Keratinocyte (primary cell): ENCODE results near the gene SMAD7. TPM values are rescaled to one million over a fixed set of nuclear protein-coding genes. Genes with fewer than 3 reads are reported as not detected.
A peak's percentile ranks its signal among the peaks of the same experiment; 100 is the strongest.

ENCODE experiments used
- DNase-seq: peaks from one replicate; pipeline ENCODE4 v3.0.0-alpha.2; 2011; ENCODE audit warnings: low read depth, missing footprints, low spot score
- FAIRE-seq: peaks from 2 replicates; lab custom pipeline; 2011; peaks lifted over from hg19 to GRCh38; lab: Jason Lieb, UNC
- H2AFZ ChIP-seq: 2 replicates; pipeline ENCODE4 v1.6.0; 2012; ENCODE audit warnings: low read length, control low read depth, inconsistent platforms; ENCODE audit not compliant: control insufficient read depth
- H3K27ac ChIP-seq: 2 replicates; pipeline ENCODE4 v1.5.1; 2011; ENCODE audit warnings: low read length; ENCODE audit not compliant: control insufficient read depth, insufficient read depth
- H3K27me3 ChIP-seq: 3 replicates; pipeline ENCODE4 v1.6.0; 2011; ENCODE audit warnings: low read length; ENCODE audit not compliant: control insufficient read depth, insufficient read depth; ENCODE audit errors: extremely low read depth
- H3K36me3 ChIP-seq, 2 experiments: 2 replicates in 1 of 2; 3 replicates in 1 of 2; pipeline ENCODE4 v1.5.1; 2011; ENCODE audit warnings: low read length in 2 of 2, mild to moderate bottlenecking in 1 of 2; ENCODE audit not compliant: control insufficient read depth in 2 of 2, insufficient read depth in 2 of 2; ENCODE audit errors: extremely low read depth in 1 of 2
- H3K4me1 ChIP-seq: 3 replicates; pipeline ENCODE4 v1.5.1; 2011; ENCODE audit warnings: low read length; ENCODE audit not compliant: control insufficient read depth, insufficient read depth; ENCODE audit errors: extremely low read depth
- H3K4me2 ChIP-seq: 3 replicates; pipeline ENCODE4 v1.6.0; 2011; ENCODE audit warnings: low read depth, low read length; ENCODE audit not compliant: control insufficient read depth, insufficient read depth; ENCODE audit errors: extremely low read depth
- H3K4me3 ChIP-seq, 3 experiments: fragments of 200-600 bp in 1 of 3; sonication (generic) in 1 of 3; 2 replicates in 2 of 3; 3 replicates in 1 of 3; pipeline ENCODE4 v1.5.1; 2011 to 2016; ENCODE audit warnings: low read length in 3 of 3, mild to moderate bottlenecking in 3 of 3, control low read depth in 2 of 3, inconsistent platforms in 1 of 3, low read depth in 1 of 3, mixed read lengths in 1 of 3, mixed run types in 1 of 3, moderate library complexity in 1 of 3; ENCODE audit not compliant: control insufficient read depth in 2 of 3, insufficient read depth in 2 of 3; ENCODE audit errors: extremely low read depth in 1 of 3
- H3K79me2 ChIP-seq: 2 replicates; pipeline ENCODE4 v1.6.0; 2012; ENCODE audit warnings: low read length; ENCODE audit not compliant: control insufficient read depth, insufficient read depth
- H3K9ac ChIP-seq: 3 replicates; pipeline ENCODE4 v1.6.0; 2011; ENCODE audit warnings: low read length; ENCODE audit not compliant: control insufficient read depth, insufficient read depth; ENCODE audit errors: extremely low read depth
- H3K9me1 ChIP-seq: 3 replicates; pipeline ENCODE4 v1.6.0; 2011; ENCODE audit warnings: low read length; ENCODE audit not compliant: control insufficient read depth, insufficient read depth; ENCODE audit errors: extremely low read depth
- H3K9me3 ChIP-seq: 2 replicates; pipeline ENCODE4 v1.5.1; 2012; ENCODE audit warnings: low read depth, low read length; ENCODE audit not compliant: control insufficient read depth
- H4K20me1 ChIP-seq: 3 replicates; pipeline ENCODE4 v1.6.0; 2011; ENCODE audit warnings: low read length; ENCODE audit not compliant: control insufficient read depth, insufficient read depth; ENCODE audit errors: extremely low read depth
- EZH2 ChIP-seq: IDR thresholded peaks from one replicate; pipeline ENCODE4 v1.6.1; 2012; ENCODE audit warnings: inconsistent platforms, mild to moderate bottlenecking, low read length, moderate library complexity
- dilution Hi-C: fragments of 300-500 bp; cut with MboI; formaldehyde crosslinking; loops from one replicate; pipeline ENCODE4 v1.7.0; 2020; ENCODE audit warnings: low sequenced_read_pairs; ENCODE audit not compliant: extremely low pct_ligation_motif_present
- polyA plus RNA-seq, 5 experiments: library from polyadenylated mRNA; depleted of rRNA in 3 of 5; stranded (reverse) in 3 of 5; stranded (forward) in 1 of 5; unstranded in 1 of 5; fragments of >200 nt; gene quantifications; 1 replicate in 1 of 5; 2 replicates in 3 of 5; 3 replicates in 1 of 5; pipeline versions ENCODE4 v1.2.1 to v1.2.3, GENCODE V29; 2011 to 2012; ENCODE audit warnings: missing spikeins in 2 of 5, low read depth in 1 of 5, low replicate concordance in 1 of 5
- TF ChIP-seq, protein P1 (sequence below), 3 experiments: IDR thresholded peaks in 1 of 3; conservative IDR thresholded peaks in 1 of 3; optimal IDR thresholded peaks in 1 of 3; 2 replicates in 2 of 3; 3 replicates in 1 of 3; pipeline versions ENCODE3 to v1.5.1; 2011; ENCODE audit warnings: low read length in 3 of 3, mild to moderate bottlenecking in 3 of 3, moderate library complexity in 2 of 3, control low read depth in 1 of 3, inconsistent platforms in 1 of 3; ENCODE audit not compliant: insufficient read depth in 2 of 3; ENCODE audit errors: extremely low read depth in 1 of 3

The SMAD7 gene
- polyA plus RNA-seq, 1 donor (not counting 4 experiments of a cell fraction or from before 2014, with no cell fraction given) = 9.5 TPM

DNA sequence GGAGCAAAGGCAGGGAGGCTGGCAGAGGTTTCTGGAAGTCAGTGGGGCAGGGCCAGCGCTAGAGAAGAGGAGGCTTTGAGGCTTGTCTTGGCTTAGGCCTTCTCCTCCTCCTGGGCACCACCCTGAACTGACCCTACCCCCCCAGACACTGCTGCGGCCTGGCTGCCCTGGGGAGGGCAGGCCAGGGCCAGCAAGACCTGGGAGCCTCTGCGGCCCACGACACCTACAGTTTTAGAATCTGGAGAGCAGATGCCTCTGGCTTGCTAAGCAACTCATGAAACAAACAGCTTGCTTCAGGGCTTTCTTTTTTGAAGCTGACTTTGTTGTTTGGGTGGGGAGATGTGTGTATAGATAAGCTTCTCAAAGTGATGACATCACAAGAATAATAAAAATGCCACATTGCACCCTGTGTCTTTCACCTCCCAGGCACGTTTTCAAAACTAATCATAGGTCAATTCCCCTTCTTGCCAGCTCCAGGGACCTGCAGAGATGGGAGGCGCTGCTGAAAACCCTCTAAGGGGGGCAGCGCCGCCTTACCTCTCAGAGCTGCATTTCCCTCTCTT is 46.2 kb upstream of the SMAD7 start:
- H3K27ac ChIP-seq = peak overlapping the region; percentile 83
- no peaks in the 10 kb centered on the region for H3K79me2 ChIP-seq
- H3K9me1 ChIP-seq = no peaks in the 10 kb centered on the region
- TF ChIP-seq EZH2 = no peak
- TF ChIP-seq, protein P1, sequence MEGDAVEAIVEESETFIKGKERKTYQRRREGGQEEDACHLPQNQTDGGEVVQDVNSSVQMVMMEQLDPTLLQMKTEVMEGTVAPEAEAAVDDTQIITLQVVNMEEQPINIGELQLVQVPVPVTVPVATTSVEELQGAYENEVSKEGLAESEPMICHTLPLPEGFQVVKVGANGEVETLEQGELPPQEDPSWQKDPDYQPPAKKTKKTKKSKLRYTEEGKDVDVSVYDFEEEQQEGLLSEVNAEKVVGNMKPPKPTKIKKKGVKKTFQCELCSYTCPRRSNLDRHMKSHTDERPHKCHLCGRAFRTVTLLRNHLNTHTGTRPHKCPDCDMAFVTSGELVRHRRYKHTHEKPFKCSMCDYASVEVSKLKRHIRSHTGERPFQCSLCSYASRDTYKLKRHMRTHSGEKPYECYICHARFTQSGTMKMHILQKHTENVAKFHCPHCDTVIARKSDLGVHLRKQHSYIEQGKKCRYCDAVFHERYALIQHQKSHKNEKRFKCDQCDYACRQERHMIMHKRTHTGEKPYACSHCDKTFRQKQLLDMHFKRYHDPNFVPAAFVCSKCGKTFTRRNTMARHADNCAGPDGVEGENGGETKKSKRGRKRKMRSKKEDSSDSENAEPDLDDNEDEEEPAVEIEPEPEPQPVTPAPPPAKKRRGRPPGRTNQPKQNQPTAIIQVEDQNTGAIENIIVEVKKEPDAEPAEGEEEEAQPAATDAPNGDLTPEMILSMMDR (optimal IDR thresholded peaks at IDR 0.05 in 1 of 3, IDR thresholded peaks at IDR 0.05 in 1 of 3, conservative IDR thresholded peaks at IDR 0.05 in 1 of 3; ENCODE audit: extremely low read depth in 1 of 3, insufficient read depth in 2 of 3, low read length in 3 of 3) = no peak
- peak; percentile 61 for FAIRE-seq
- no peaks in the 10 kb centered on the region for H3K9me3 ChIP-seq
- no peak for DNase-seq
- no peaks in the 10 kb centered on the region for H4K20me1 ChIP-seq
- no peaks in the 10 kb centered on the region for H3K27me3 ChIP-seq
- peak overlapping the region; percentile 73 for H3K4me2 ChIP-seq
- H3K36me3 ChIP-seq = no peaks in the 10 kb centered on the region
- dilution Hi-C loops = no loop called here
- H3K4me3 ChIP-seq = no peak overlapping the region
- peak overlapping the region; percentile 23 for H2AFZ ChIP-seq
- peaks cover 37% of the 10 kb centered on the region for H3K4me1 ChIP-seq
- peak overlapping the region; percentile 73 for H3K9ac ChIP-seq

DNA sequence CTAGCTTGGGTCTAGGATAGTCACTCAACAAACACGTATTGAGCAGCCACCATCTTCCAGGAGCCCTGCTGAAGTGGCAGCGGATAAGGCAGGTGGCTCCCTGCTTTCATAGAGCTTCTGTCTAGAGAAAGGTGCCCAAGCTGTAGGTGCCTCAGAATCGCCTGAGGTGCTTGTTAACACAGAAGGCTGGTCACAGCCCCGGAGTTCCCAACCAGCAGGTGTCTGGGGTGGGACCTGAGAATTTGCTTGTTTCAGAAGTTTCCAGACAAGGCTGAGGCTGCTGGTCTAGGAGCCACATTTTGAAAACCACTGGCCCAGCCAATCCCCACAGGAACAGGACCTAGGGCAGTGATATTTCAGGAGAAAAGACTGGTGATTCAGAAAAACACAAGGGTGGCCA is 45.3 kb upstream of the SMAD7 start:
- dilution Hi-C loops = no loop called here
- H3K4me1 ChIP-seq = peaks cover 39% of the 10 kb centered on the region
- no peak overlapping the region for H3K27ac ChIP-seq

More for the DNA sequence above, 45.3 kb upstream of the SMAD7 start:
- Histone ChIP-seq H3K9ac (no peak overlapping the region), H2AFZ (no peak overlapping the region), H3K36me3 (no peaks in the 10 kb centered on the region), H3K79me2 (no peaks in the 10 kb centered on the region), H3K9me1 (no peaks in the 10 kb centered on the region), H3K4me3 (no peak overlapping the region), H4K20me1 (no peaks in the 10 kb centered on the region), H3K9me3 (no peaks in the 10 kb centered on the region), H3K27me3 (no peaks in the 10 kb centered on the region), H3K4me2 (no peak overlapping the region)
- FAIRE-seq = no peak
- TF ChIP-seq, protein P1 (optimal IDR thresholded peaks at IDR 0.05 in 1 of 3, IDR thresholded peaks at IDR 0.05 in 1 of 3, conservative IDR thresholded peaks at IDR 0.05 in 1 of 3; ENCODE audit: extremely low read depth in 1 of 3, insufficient read depth in 2 of 3, low read length in 3 of 3) = no peak
- no peak for TF ChIP-seq EZH2
- DNase-seq = no peak
